ENCODE measurements around the gene HEPN1.

The HEPN1 gene

DNA sequence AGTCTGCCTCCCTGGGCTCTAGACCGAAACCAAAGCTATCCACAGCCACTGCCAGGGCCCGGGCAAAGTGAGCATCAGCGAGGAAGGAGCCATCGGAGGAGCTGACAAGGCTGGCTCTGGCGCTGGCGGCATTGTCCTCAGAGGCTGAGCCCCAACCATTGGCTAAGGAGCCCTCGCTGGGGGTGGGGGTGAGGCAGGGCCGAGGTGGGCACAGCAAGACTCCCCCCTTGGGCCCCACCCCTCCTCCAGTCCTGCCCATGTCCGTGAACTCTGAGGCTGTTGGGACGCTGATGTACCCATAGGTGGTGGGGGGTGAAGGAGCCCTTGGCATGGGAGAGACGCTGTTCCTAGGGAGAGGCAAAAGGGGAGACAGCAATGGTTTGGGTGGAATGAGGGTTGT, 32.6 kb upstream of the HEPN1 start:
- no peak for FAIRE-seq

- no peak for FAIRE-seq
Observed at GRCh38 chr11:124886978-124887666, 31.9 kb upstream of the HEPN1 start.

DNA sequence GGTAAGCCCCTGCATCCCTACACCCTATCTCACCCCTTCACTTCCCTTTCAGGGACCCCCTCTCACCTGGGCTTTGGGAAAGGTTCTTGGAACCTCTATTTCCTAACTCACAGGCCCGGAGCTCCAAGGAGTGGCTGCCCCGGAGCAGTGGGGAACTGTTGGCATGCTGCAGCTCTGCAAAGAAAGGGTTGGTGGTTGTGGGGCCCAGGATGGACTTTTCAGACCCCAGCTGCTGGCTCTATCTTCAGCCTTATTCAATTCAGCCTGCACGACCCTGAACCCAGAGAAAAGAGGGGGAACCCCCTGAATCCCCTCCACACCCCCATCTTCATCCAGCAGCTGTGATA, 31.4 kb upstream of the HEPN1 start:
- FAIRE-seq: no peak

DNA sequence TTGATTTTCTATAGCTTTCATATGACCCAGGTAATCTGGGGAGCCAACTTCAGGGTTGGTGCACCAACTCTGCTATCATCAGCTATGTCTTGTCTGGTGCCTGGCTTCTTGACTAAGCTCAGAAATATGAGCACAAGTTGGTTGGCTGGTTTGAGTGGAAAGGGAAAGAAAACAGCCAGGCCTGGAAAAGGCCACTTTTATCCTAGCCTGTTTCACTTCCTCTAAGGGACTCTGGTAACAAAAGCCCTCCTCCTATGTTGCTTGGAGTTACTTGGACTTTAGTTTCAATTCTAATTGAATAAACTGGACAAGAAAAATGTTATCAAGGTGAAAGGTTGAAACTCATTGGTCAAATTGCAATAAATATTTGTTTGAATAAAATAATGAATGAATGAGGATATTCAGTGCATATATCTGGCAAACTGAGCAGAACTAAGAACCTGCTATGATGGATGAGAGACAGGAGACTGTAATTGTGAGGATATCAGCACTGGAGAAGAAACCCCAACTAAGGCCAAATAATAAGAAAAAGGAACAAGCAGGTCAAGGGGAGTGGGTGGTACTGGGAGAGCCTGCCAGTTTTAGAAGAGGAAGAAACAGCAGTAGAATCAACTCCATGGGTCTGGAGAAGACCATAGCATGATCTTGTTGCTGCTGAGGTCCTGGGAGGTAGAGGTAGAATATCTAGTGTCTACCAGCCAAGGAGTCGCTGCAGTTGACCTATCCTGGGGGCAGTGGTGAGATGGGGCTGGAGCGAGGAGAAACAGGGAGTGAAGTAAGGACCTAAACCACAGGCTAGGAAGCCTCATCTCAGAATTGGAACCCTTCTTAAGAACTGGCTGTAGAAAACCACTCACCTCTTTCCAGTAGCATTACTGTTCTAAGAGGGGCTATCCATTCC, 29.6 kb upstream of the HEPN1 start:
- no peak for FAIRE-seq

GRCh38 chr11:124890151-124890550, 28.9 kb upstream of the HEPN1 start:
- no peak for FAIRE-seq

DNA sequence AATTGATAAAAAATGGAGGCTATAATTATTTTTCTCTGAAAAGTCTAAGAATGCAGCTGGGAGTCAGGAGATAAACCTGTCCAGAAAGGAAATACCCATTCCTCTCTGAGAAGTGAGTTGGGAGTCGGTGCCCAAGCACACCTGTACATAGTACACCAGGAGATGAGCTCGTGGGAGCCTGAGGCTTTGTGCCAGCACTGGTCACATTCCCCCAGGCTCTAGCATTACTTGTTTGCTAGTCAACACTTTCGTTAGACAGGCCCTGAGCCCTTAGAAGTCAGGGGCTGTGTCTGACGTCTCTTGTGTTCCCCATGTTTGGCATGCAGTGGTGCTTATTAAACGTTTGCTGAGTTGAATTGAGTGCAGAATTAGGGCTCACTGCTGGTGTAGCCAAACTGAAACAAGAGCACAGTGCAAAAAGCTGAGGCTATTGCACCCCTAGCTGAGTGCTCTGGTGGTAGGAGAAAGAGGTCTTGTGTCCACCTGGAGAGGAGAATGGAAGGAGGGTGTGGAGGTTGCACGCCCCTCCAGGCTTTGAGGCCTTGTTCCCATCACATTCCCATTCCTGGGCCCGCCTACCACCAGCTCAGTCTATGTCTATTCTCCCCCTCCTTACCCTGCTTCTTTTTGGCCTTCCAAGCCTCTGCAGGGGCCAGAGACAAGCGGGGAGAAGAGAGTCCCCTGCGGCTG, 28.2 kb upstream of the HEPN1 start:
- FAIRE-seq: no peak

GRCh38 chr11:124891373-124891861, 27.6 kb upstream of the HEPN1 start:
- FAIRE-seq: no peak

DNA sequence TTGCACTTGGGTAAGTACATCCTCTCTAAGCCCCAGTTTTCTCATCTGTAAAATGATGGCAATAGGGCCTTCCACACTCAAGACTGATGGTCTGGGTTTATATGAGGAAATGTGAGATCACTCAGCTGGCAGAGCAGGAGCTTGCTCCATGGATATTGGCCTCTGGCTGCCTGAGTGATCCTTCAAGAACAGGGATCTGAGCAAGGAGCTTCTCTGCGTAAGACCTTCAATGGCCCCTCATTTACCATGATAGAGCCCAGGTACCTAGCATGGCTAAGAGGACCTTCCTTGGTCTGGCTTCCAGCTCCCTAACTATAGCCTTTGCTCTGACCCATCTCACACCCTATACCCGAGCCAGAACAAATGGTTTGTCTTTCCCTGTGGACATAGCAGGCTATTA, 26.9 kb upstream of the HEPN1 start:
- FAIRE-seq: no peak

DNA sequence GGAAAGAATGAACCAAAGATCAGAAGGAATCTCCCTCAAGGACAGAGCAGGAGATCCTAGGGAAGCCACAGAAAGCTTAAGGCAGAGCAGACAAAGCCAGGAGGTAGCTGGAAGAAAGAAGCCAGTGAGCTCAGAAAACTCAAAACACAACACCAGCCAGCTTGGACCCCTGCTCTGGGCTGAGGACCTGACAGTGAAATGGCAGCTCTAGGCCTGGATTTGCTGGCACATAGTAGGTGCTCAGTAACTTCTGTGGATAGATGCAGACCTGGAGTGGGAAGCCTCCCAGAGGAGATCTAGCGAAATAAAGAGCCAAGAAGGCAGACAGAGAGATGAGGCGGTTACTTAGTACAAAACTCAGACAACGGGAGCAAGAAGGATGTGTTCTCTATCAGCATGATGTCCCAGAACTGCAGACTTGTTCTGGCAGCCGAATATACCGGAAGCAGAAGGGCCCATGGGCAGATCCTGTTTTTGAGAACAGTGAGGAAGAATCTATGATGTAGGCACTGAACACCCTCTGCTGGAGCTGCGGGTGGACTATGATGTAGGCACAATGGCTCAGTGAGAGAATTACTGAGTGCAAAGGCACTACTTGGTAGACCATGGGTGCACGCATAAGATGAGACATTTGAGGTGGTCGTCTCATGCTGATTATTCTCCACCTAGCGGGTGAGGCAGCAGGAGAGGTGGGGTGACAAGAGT, 26.1 kb upstream of the HEPN1 start:
- FAIRE-seq: no peak

DNA sequence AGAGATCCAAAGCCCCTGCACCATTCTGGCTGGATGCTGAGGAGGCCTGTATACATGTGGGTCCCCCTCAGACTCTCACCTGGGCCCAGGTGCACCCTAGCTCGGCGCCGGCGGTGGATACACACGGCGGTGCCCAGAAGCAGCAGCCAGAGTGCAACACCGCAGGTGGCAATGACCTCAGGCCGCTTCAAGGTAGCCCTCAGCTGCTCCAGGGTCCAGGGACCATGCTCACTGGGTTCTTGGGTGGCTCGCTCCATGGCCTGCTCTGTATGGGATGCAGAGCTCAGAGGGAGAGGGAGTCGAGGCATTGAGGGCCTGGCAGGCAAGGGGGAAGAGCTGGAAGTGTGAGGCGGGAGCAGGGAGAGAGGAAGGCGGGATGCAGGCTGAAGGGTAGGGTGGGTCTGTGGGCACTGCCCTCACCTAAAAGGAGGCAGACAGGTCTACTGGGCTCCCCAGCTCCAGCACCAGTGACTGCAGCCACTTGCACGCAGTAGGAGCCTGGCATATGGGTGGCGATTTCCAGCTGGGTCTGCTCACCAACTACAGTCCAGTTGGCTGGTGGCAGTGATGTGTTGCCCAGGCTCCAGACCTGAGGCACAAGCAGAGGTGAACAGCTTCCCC, 25.2 kb upstream of the HEPN1 start:
- FAIRE-seq: no peak

DNA sequence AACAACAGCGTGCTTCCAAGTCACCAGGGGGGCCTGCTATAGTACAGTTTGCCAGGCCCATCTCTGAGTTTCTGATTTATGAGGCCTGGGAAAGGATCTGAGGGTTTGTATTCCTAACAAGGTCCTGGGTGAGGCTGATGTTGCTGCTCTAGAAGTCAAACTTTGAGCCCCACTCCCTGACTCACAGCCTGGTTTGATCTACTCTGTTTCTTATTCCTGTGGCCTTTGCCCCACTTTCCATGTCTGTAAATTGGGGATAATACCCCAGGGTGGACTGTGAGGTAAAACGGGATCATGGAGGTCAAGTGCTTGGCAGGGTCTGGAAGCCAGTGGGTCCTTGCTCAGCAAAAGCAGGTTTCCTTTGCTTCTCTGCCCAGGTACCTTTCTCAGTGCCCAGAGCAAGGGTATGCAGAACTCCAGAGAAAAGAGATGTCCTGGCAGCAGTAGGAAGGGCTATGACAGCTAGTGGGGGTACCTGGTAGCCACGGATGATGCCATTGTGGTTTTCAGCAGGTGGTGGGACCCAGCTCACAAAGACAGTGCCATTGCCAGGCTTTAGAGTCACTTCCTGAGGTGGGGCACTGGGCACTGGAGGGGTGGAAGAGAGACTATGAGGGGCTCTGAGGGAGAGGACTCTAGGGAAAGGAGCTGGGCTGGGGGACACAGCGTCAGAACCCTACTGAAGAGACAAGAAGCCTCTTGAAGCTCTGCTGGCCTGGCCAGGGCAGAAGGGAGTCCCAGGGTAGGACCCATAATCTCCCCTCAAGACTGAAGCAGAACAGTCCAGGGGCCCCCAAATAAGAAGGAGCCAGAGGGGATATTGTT, 24.2 kb upstream of the HEPN1 start:
- FAIRE-seq: no peak

DNA sequence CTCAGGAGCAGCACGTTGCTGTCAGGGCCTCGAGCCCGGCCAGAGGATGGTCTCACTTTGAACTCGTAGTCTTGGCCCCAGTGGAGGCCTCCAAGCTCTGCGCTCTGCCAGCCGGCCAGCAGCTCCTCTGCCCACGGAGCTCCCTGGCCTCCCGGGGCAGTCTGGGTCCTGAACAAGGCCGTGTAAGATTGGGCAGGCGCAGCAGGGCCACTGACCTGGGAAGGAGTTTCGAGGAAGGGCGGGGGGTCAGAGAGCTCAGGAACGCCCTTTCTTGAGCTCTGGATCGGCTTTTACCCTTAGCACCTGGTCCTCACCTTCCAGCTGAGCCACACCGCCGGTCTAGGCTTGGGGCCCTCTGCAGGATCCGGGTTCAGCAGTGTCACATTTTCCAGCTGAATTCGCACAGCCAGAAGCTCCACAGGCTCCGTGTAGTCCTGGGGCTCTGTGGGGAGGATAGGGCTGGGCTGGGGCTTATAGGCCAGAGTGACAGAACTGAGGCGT, 23.5 kb upstream of the HEPN1 start:
- FAIRE-seq: no peak

DNA sequence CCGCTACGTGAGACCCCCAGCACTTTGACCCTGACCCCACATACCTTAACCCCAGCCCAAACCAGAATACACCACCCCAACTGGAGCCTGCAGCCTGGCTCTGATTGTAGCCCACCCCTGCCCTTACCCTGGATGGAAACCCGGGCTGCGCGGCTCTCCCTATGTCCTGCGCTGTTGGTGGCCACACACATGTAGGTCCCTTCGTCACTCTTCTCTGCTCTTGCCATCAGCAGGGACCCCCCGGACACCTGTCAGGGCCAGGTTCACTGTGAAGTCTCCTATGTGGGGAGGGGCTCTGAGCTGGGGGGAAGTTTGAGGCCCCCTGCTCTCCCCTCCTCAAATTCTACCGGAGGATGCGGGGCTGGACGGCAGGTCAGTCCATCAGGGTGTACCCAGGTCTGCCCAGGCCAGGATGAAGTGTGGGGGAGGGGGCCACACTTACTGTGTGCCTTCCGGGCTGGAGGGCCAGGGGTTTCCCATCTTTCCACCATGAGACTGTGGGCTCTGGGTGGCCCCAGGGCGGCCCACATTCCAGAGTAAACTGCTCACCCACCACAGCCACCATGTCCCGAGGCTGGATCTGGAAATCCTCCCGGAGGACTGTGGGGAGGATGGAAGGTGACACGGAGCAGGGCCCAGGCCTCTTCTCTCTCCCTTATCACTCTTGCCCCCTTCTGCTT, 22.8 kb upstream of the HEPN1 start:
- no peak for FAIRE-seq

DNA sequence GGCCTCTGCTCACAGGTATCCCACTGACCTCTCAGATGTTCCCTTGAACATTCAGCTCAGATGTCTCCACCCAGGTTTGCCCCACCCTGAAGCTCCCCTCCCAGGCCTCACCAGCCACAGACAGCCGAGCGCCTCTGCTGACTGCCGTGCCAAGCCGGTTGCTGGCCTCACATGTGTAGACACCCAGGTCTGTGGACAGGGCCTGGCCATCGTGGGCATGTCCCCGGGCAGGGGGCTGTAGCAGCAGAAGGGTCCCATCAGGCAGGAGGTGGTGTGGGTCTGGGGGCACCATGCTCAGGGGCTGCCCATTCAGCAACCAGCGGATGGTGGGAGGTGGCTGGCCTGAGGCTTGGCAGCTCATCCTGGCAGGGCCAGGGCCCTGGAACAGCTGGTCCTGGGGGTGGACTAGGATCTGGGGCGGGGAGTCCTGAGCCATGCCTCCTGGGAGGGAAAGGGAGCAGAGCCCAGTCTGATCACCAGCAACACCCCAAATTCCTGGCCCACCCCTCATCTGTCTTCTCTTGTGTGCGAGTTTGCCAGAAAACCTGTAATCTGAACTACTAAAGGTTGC, 22.1 kb upstream of the HEPN1 start:
- no peak for FAIRE-seq

DNA sequence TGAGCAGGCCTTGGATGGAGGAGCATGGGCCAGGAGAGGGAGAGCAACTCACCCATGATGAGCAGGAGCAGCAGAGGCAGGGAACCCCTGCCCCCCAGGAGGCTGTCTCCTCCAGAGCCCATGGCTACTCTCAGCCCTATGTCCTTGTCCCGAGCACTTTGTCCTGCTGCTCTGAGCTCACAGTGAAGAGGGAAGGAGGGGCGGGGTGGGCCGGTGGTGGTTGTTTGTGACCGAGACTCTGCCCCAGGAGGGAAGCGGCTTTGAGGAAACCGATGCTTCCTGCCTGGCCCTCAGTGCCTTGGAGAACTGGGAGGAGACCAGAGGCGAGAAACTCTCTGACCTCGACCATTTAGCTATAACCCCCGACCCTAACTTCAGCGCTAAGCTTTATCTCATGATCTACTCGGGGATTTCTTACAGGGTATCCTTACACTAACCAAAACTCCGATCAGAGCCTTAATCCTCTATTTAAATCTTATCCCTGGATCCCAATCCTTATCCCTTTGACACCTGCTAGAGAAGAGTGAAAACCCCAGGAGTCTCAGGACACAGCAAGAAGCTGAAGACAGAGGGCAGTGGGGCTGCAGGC, 21.3 kb upstream of the HEPN1 start, which contains the start of gene ROBO4:
ROBO4 (minus strand) TSS at position 192 of the 589 bp plus-strand sequence; CDS start at position 122, 70 bp downstream.
- FAIRE-seq: no peak

- no peak for FAIRE-seq
Observed at GRCh38 chr11:124898263-124898680, 20.8 kb upstream of the HEPN1 start.

GRCh38 chr11:124898711-124899110, 20.3 kb upstream of the HEPN1 start:
- FAIRE-seq: no peak

GRCh38 chr11:124899383-124900145, 19.5 kb upstream of the HEPN1 start:
- no peak for FAIRE-seq

DNA sequence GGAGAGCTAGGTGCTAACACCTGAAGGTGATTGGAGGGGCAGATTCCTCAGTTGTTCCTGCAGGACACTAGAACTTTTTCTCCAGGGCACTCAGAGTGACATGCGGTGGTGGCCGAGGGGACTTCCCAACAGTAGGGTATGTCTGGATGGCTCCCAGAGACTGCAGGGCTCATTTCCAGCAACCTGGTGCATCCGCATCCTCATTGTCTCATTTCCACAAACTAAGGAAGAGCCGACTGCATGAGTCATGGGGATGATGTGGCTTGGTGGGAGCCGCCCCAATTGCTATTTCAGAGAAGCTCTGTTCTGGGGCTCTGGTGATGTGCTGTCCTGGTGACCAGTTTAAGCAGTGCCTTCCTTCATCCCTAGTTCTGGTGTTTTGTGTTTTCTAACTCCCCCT, 18.6 kb upstream of the HEPN1 start:
- FAIRE-seq: no peak

Measured in A204.1 (cell line).